SK-N-SH (cell line): ENCODE results near the gene LIMS1. TPM values are rescaled to one million over a fixed set of nuclear protein-coding genes. Genes with fewer than 3 reads are reported as not detected.
A peak's percentile ranks its signal among the peaks of the same experiment; 100 is the strongest.

Experiments used
- CTCF ChIA-PET: fragments of 300-600, 350-600 bp; formaldehyde crosslinking; extraction: SDS; loops from one replicate; lab custom pipeline; 2021; lab: Yijun Ruan, JAX
- POLR2A ChIA-PET: fragments of 350-600 bp; sonication (Branson Sonifier 250); formaldehyde crosslinking; extraction: SDS; loops from one replicate; lab custom pipeline; 2020; ENCODE audit warnings: antibody characterized with exemption, inconsistent platforms; lab: Yijun Ruan, JAX
- DNase-seq: peaks from one replicate; pipeline ENCODE4 v3.0.0; 2012
- H2AFZ ChIP-seq: fragments of 200-600 bp; sonication (generic); 2 replicates; pipeline ENCODE4 v1.8.1; 2016; ENCODE audit warnings: antibody characterized with exemption, mild to moderate bottlenecking, low read depth
- H3F3A ChIP-seq: fragments of 200-600 bp; sonication (generic); replicated peaks from 2 replicates; pipeline ENCODE3; 2016; ENCODE audit warnings: antibody characterized with exemption, mild to moderate bottlenecking; ENCODE audit not compliant: insufficient read depth
- H3K27ac ChIP-seq, 2 experiments: fragments of 200-500 bp in 1 of 2; fragments of 200-600 bp in 1 of 2; sonication (Bioruptor generic) in 1 of 2; sonication (generic), shearing (Covaris generic) in 1 of 2; 2 replicates each; pipeline versions ENCODE4 v1.5.1 to v1.6.1; 2014 to 2016; ENCODE audit warnings: low read depth in 2 of 2, inconsistent platforms in 1 of 2, low read length in 1 of 2, mild to moderate bottlenecking in 1 of 2, mixed read lengths in 1 of 2
- H3K27me3 ChIP-seq: fragments of 200-600 bp; sonication (generic), shearing (Covaris generic); 2 replicates; pipeline ENCODE4 v1.6.1; 2016; ENCODE audit warnings: mixed run types; ENCODE audit not compliant: insufficient read depth
- H3K36me3 ChIP-seq, 2 experiments: fragments of 200-500 bp in 1 of 2; fragments of 200-600 bp in 1 of 2; sonication (Bioruptor generic) in 1 of 2; sonication (generic) in 1 of 2; replicated peaks in 1 of 2; 2 replicates each; pipeline versions ENCODE3 to v1.5.1; 2014 to 2016; ENCODE audit warnings: low read length in 1 of 2, mild to moderate bottlenecking in 1 of 2; ENCODE audit not compliant: insufficient read depth in 2 of 2, control insufficient read depth in 1 of 2
- H3K4me1 ChIP-seq, 2 experiments: fragments of 200-500 bp in 1 of 2; fragments of 200-600 bp in 1 of 2; sonication (Bioruptor generic) in 1 of 2; sonication (generic), shearing (Covaris generic) in 1 of 2; 2 replicates each; pipeline versions ENCODE4 v1.5.1 to v1.6.1; 2014 to 2016; ENCODE audit warnings: low read depth in 1 of 2, low read length in 1 of 2, mixed run types in 1 of 2; ENCODE audit not compliant: insufficient read depth in 2 of 2, control insufficient read depth in 1 of 2
- H3K4me2 ChIP-seq: fragments of 200-600 bp; sonication (generic), shearing (Covaris generic); 2 replicates; pipeline ENCODE4 v1.6.1; 2017; ENCODE audit warnings: mixed run types
- H3K4me3 ChIP-seq, 2 experiments: fragments of 200-500 bp in 1 of 2; fragments of 200-600 bp in 1 of 2; sonication (Bioruptor generic) in 1 of 2; sonication (generic), shearing (Covaris generic) in 1 of 2; 2 replicates each; pipeline versions ENCODE4 v1.5.1 to v1.8.1; 2014 to 2016; ENCODE audit warnings: low read depth in 2 of 2, inconsistent platforms in 1 of 2, low read length in 1 of 2, mild to moderate bottlenecking in 1 of 2, mixed read lengths in 1 of 2, moderate library complexity in 1 of 2
- H3K79me2 ChIP-seq: fragments of 200-600 bp; sonication (generic); 2 replicates; pipeline ENCODE4 v1.8.1; 2017; ENCODE audit warnings: mild to moderate bottlenecking; ENCODE audit not compliant: insufficient read depth
- H3K9ac ChIP-seq: fragments of 200-600 bp; sonication (generic); 2 replicates; pipeline ENCODE4 v1.6.1; 2017; ENCODE audit warnings: mixed run types
- H3K9me2 ChIP-seq: fragments of 200-600 bp; sonication (generic); 2 replicates; pipeline ENCODE4 v1.6.1; 2017; ENCODE audit warnings: mixed run types
- H3K9me3 ChIP-seq: fragments of 200-600 bp; sonication (generic); 2 replicates; pipeline ENCODE4 v1.6.1; 2017; ENCODE audit warnings: mixed run types, mild to moderate bottlenecking, moderate library complexity
- H4K20me1 ChIP-seq: fragments of 200-600 bp; sonication (generic); 2 replicates; pipeline ENCODE4 v1.6.1; 2017; ENCODE audit warnings: mild to moderate bottlenecking, mixed run types; ENCODE audit not compliant: insufficient read depth
- EP300 ChIP-seq, 2 experiments: IDR thresholded peaks; 2 replicates each; pipeline versions ENCODE4 v1.4.0 to v1.6.1; 2012; ENCODE audit warnings: borderline replicate concordance in 1 of 2, low read depth in 1 of 2, low read length in 1 of 2
- EZH2phosphoT487 ChIP-seq: fragments of 200-600 bp; sonication (generic); IDR thresholded peaks from 2 replicates; pipeline ENCODE4 v1.6.1; 2017; ENCODE audit warnings: low read depth, mixed run types, mild to moderate bottlenecking, antibody characterized with exemption, moderate library complexity, borderline replicate concordance
- FOSL2 ChIP-seq: IDR thresholded peaks from 2 replicates; pipeline ENCODE4 v1.4.0; 2012; ENCODE audit warnings: low read depth, mild to moderate bottlenecking, moderate library complexity, borderline replicate concordance
- FOXJ3 ChIP-seq: sonication (generic); formaldehyde crosslinking; IDR thresholded peaks from 2 replicates; pipeline ENCODE4 v1.5.1; 2020; ENCODE audit warnings: mild to moderate bottlenecking, missing genetic modification reagents
- MEF2A ChIP-seq: IDR thresholded peaks from 2 replicates; pipeline ENCODE4 v1.4.0; 2012; ENCODE audit warnings: low read depth, borderline replicate concordance
- NRF1 ChIP-seq: IDR thresholded peaks from 2 replicates; pipeline ENCODE4 v1.6.1; 2012; ENCODE audit warnings: low read depth, mild to moderate bottlenecking, low read length
- POLR2AphosphoS5 ChIP-seq: IDR thresholded peaks from 2 replicates; pipeline ENCODE4 v1.6.1; 2012; ENCODE audit warnings: low read depth, low read length
- RAD21 ChIP-seq: IDR thresholded peaks from 2 replicates; pipeline ENCODE4 v1.6.1; 2012; ENCODE audit warnings: mild to moderate bottlenecking, low read length
- RFX5 ChIP-seq: IDR thresholded peaks from 2 replicates; pipeline ENCODE4 v1.6.1; 2012; ENCODE audit warnings: mild to moderate bottlenecking, improper control_type of control experiment, low read length
- SMC3 ChIP-seq: IDR thresholded peaks from 2 replicates; pipeline ENCODE4 v1.6.1; 2012; ENCODE audit warnings: low read depth, low read length, improper control_type of control experiment
- TEAD4 ChIP-seq: IDR thresholded peaks from 2 replicates; pipeline ENCODE4 v1.4.0; 2012; ENCODE audit warnings: mild to moderate bottlenecking, borderline replicate concordance; ENCODE audit not compliant: insufficient read depth
- WGBS: methylation state at CpG from one replicate; pipeline ENCODE4 v1.1.6; 2017; ENCODE audit warnings: low lambda C conversion rate; 5-methylcytosine and 5-hydroxymethylcytosine counted together
- polyA plus RNA-seq, 3 experiments: library from polyadenylated mRNA; depleted of rRNA; stranded (reverse); fragments of >200 nt; gene quantifications; 2 replicates each; pipeline ENCODE4 v1.2.3, GENCODE V29; 2012
- TF ChIP-seq, protein P1 (sequence below): fragments of 200-600 bp; sonication (generic); IDR thresholded peaks from 2 replicates; pipeline ENCODE4 v1.6.1; 2017; ENCODE audit warnings: antibody characterized with exemption, mild to moderate bottlenecking, moderate library complexity
- TF ChIP-seq, protein P2 (sequence below): IDR thresholded peaks from 2 replicates; pipeline ENCODE4 v1.4.0; 2012; ENCODE audit warnings: low read depth, borderline replicate concordance
- TF ChIP-seq, protein P3 (sequence below): IDR thresholded peaks from 2 replicates; pipeline ENCODE4 v1.6.1; 2012; ENCODE audit warnings: mild to moderate bottlenecking, low read depth, low read length, moderate library complexity

The LIMS1 gene
- polyA plus RNA-seq, 1 of the 3 experiments (the other 2 are of a cell fraction): 123 TPM

DNA sequence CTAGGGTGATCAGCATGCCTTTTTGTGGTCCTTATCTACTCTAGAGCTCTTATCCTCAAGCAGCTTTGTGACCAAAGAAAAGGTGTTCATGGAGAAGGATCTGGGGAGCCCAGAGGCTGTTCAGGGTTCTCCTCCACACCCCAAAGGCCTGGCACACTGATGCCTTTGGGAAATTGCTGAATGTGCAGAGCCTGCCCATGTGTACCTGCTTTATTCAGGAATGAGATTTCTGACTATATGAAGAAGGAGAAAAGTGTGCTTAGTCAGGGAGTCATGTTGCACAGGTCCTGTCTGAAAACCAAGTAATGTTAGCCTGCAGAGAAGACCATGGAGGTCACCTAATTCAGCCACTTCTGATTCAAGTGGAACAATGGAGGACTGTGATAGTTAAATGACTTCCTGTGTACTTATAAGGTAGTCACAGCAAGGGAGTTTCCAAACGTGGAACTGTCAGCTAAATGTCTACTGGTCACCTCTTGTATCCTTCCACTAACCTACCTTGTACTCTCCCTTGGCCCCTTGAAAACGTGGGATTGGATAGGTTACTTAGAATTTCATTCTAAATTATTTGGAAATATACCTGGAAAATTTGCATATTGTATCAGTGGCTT lies 81.3 kb downstream of the LIMS1 start:
- Histone ChIP-seq H3K4me1 (peaks cover 37 to 52% of the 10 kb centered on the region in 2 experiments), H3K36me3 (peaks cover 0 to 2% of the 10 kb centered on the region in 2 experiments), H2AFZ (no peak overlapping the region), H3K27ac (peak overlapping the region; percentile 26 to 65; a peak in 2 of 4 replicates), H4K20me1 (peaks cover 6% of the 10 kb centered on the region; the same call in 1 of the 2 replicates), H3F3A (peaks cover 17% of the 10 kb centered on the region), H3K9me2 (no peaks in the 10 kb centered on the region), H3K27me3 (no peaks in the 10 kb centered on the region), H3K9ac (no peak overlapping the region), H3K79me2 (peaks cover 96% of the 10 kb centered on the region), H3K4me2 (no peak overlapping the region), H3K4me3 (no peak overlapping the region), H3K9me3 (no peaks in the 10 kb centered on the region)
- 81% methylated on average over 2 of the region's 2 CpGs for WGBS
- ChIA-PET POLR2A (interaction anchor here (1.2 kb wide), 1 partner anchor 21 kb away, joined by 4 read pairs; no protein-coding TSS in a partner anchor), CTCF (interaction anchor here (0.6 to 13.8 kb wide), 2 partner anchors 20 to 1080 kb away, joined by 3 to 188 read pairs; no protein-coding TSS in a partner anchor)
- no peak for DNase-seq
- TF ChIP-seq TEAD4 (no peak), FOSL2 (no peak), EP300 (IDR thresholded peaks at IDR 0.05; ENCODE audit: borderline replicate concordance in 1 of 2, low read depth in 1 of 2, low read length in 1 of 2) (no peak)
- TF ChIP-seq, protein P1, sequence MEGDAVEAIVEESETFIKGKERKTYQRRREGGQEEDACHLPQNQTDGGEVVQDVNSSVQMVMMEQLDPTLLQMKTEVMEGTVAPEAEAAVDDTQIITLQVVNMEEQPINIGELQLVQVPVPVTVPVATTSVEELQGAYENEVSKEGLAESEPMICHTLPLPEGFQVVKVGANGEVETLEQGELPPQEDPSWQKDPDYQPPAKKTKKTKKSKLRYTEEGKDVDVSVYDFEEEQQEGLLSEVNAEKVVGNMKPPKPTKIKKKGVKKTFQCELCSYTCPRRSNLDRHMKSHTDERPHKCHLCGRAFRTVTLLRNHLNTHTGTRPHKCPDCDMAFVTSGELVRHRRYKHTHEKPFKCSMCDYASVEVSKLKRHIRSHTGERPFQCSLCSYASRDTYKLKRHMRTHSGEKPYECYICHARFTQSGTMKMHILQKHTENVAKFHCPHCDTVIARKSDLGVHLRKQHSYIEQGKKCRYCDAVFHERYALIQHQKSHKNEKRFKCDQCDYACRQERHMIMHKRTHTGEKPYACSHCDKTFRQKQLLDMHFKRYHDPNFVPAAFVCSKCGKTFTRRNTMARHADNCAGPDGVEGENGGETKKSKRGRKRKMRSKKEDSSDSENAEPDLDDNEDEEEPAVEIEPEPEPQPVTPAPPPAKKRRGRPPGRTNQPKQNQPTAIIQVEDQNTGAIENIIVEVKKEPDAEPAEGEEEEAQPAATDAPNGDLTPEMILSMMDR: no peak
- TF ChIP-seq, protein P2, sequence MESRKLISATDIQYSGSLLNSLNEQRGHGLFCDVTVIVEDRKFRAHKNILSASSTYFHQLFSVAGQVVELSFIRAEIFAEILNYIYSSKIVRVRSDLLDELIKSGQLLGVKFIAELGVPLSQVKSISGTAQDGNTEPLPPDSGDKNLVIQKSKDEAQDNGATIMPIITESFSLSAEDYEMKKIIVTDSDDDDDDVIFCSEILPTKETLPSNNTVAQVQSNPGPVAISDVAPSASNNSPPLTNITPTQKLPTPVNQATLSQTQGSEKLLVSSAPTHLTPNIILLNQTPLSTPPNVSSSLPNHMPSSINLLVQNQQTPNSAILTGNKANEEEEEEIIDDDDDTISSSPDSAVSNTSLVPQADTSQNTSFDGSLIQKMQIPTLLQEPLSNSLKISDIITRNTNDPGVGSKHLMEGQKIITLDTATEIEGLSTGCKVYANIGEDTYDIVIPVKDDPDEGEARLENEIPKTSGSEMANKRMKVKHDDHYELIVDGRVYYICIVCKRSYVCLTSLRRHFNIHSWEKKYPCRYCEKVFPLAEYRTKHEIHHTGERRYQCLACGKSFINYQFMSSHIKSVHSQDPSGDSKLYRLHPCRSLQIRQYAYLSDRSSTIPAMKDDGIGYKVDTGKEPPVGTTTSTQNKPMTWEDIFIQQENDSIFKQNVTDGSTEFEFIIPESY: no peak

DNA sequence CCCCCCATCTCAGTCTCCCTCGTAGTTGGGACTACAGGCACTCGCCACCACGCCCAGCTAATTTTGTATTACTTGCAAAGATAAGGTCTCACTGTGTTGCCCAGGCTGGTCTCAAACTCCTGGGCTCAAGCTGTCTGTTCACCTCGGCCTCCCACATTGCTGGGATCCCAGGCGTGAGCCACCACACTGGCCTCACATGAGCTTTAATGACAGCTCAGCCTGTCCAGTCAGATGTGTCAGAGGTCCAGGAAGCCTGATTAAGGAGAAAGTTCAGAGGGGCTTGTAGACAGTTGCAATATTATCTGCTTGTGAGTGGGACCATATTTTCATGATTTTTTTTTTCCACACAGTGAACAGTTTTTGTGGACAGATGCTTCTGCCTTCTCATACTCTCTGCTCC lies 82.0 kb downstream of the LIMS1 start:
- Histone ChIP-seq H2AFZ (no peak overlapping the region), H3K79me2 (peaks cover 96% of the 10 kb centered on the region), H3K4me3 (no peak overlapping the region), H3K9me2 (no peaks in the 10 kb centered on the region), H3K36me3 (peaks cover 0 to 2% of the 10 kb centered on the region in 2 experiments), H3K9me3 (no peaks in the 10 kb centered on the region), H3K4me1 (peaks cover 44 to 56% of the 10 kb centered on the region in 2 experiments), H3K4me2 (peak overlapping the region; percentile 55; the same call in 1 of the 2 replicates), H4K20me1 (peaks cover 11% of the 10 kb centered on the region; the same call in 1 of the 2 replicates), H3K27me3 (no peaks in the 10 kb centered on the region), H3K9ac (no peak overlapping the region), H3K27ac (peak overlapping the region; percentile 65 to 81), H3F3A (peaks cover 17% of the 10 kb centered on the region)
- no peak for TF ChIP-seq SMC3
- no peak for TF ChIP-seq RFX5
- no peak for TF ChIP-seq NRF1
- no peak for TF ChIP-seq POLR2AphosphoS5
- TF ChIP-seq EZH2phosphoT487: no peak
- no peak for TF ChIP-seq MEF2A
- TF ChIP-seq RAD21: no peak
- no peak for TF ChIP-seq FOSL2
- TF ChIP-seq, protein P3, sequence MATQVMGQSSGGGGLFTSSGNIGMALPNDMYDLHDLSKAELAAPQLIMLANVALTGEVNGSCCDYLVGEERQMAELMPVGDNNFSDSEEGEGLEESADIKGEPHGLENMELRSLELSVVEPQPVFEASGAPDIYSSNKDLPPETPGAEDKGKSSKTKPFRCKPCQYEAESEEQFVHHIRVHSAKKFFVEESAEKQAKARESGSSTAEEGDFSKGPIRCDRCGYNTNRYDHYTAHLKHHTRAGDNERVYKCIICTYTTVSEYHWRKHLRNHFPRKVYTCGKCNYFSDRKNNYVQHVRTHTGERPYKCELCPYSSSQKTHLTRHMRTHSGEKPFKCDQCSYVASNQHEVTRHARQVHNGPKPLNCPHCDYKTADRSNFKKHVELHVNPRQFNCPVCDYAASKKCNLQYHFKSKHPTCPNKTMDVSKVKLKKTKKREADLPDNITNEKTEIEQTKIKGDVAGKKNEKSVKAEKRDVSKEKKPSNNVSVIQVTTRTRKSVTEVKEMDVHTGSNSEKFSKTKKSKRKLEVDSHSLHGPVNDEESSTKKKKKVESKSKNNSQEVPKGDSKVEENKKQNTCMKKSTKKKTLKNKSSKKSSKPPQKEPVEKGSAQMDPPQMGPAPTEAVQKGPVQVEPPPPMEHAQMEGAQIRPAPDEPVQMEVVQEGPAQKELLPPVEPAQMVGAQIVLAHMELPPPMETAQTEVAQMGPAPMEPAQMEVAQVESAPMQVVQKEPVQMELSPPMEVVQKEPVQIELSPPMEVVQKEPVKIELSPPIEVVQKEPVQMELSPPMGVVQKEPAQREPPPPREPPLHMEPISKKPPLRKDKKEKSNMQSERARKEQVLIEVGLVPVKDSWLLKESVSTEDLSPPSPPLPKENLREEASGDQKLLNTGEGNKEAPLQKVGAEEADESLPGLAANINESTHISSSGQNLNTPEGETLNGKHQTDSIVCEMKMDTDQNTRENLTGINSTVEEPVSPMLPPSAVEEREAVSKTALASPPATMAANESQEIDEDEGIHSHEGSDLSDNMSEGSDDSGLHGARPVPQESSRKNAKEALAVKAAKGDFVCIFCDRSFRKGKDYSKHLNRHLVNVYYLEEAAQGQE: no peak
- TF ChIP-seq FOXJ3: no peak
- ChIA-PET CTCF (interaction anchor here (0.6 to 13.8 kb wide), 3 partner anchors 10 to 1081 kb away, joined by 3 to 188 read pairs (median 6); no protein-coding TSS in a partner anchor), POLR2A (interaction anchor here (1.2 kb wide), 1 partner anchor 20 kb away, joined by 4 read pairs; no protein-coding TSS in a partner anchor)
- WGBS: 91% methylated on average over 5 of the region's 5 CpGs
- no peak for DNase-seq
